GM19455 (cell line): ENCODE measurements around the gene NR6A1.

Experiments used
- ATAC-seq: cut with Tn5 transposase; IDR thresholded peaks from one replicate; pipeline ENCODE4 v1.9.1; 2021; ENCODE audit not compliant: unreplicated experiment

Gene NR6A1

GRCh38 chr9:124797343-124798103, 26.4 kb upstream of the NR6A1 start:
- no peak for ATAC-seq

DNA sequence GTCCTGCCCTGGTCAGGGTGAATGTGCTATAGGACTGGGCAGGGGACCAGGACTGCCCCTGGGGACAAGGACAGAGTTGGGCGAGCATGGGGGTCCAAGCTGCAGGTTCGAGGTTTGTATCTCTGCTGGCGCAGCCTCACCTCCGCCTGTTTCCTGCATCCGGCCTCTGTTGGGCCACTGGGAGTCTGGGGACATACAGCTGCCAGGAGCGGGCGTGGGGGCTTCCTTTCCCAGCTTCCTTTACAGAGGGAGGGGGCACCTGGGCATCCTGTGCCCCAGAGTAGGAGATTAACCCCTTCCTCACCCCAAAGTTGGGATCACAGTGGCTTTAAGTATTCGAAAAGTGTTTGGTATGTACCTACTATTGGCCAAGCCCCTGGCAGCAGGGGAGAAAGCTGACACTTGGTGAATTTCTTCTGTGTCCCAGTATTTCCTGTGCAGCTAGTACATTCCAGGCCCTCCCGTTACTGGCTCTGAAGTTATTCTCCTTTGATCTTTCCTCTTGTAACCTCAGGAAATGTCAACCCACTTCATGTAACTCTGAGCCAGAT, 24.8 kb upstream of the NR6A1 start:
- ATAC-seq, result no peak

GRCh38 chr9:124794902-124795491, 23.9 kb upstream of the NR6A1 start:
- no peak for ATAC-seq

DNA sequence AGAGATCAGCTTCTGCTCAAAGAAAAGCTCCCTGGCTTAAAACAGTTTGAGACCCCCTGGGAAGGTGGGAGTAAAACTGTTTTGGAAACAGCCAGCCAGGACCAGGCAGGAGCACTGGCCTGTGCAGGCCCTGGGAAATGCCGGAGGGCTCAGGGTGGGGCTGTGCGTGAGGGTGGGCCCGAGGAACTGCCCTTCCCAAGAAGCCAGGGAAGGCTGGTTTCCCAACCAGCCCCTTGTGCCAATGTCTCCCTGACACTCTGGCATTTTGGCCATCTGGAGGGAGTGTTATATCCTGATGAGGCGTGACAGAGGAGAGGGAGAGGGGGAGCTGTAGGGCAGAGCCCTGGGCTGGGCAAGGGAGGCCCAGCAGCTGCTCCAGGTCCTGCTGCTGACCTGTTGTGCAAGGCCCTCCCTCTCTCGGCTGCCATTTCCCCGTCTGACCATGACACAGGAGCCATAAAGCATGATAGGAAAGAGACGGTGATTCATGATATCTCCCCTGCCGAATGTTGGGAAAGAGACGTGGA, 22.0 kb upstream of the NR6A1 start:
- ATAC-seq, result no peak

DNA sequence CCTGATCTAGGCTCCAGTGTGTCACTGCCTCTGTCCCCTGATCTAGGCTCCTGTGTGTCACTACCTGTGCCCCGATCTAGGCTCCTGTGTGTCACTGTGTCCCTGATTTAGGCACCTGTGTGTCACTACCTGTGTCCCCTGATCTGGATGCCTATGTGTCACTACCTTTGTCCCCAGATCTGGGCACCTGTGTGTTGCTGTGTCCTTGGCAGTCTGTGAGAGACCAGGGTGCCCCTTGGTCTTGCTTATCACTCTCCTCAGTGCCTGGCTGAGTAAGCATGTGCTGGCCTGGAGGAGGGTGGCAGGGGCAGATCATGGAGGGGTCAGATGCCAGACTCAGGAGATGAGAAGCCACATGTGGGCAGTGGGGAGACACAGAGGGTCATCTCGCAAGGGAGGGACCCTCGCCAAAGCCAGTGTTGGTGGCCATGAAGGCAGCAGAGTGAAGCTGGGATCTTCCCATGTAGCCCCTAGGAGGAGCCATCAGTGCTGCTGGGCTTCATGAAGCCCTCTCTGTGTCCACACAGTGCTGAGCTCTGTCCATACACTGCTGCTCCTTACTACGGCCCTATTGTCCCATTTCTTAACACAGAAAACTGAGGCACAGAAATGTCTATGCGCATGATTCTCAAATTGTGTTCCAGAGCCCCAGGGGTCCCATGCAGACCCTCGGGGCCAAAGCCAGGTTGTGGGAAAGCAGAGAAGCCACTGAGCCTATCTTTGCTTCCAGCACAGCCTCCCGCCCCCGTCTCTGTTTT, 21.3 kb upstream of the NR6A1 start:
- no peak for ATAC-seq

DNA sequence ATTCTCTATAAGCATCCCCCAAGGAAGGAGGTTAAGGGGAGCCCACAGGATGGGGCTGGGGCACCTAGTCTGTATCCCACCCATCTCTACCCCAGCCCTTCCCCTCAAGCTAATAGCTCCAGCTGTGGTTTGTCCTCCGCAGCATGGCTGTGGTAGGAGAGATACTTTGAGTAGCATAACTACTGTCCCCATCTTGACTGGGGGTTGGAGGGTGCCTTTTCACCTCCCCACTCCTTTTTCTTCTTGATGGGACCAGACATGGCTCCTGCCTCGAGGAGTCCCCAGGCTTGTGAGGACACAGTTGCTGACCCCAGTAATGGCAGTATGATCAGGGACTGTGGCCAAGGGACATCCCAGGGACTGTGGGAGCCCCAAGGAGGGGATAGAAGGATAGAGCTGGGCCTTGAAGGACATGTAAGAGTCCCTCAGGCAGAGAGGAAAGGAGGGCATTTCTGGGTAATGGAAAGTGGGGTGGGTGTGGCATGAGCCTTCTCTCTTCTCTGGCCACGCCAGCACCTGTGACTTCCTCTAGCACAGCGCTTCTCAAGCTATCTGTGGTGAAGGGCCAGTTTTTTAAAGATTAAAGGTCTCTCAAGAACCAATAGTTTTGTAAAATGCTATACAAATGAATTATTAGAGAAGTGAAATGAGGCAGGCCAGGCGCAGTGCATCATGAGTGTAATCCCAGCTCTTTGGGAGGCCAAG, 19.8 kb upstream of the NR6A1 start:
- no peak for ATAC-seq

DNA sequence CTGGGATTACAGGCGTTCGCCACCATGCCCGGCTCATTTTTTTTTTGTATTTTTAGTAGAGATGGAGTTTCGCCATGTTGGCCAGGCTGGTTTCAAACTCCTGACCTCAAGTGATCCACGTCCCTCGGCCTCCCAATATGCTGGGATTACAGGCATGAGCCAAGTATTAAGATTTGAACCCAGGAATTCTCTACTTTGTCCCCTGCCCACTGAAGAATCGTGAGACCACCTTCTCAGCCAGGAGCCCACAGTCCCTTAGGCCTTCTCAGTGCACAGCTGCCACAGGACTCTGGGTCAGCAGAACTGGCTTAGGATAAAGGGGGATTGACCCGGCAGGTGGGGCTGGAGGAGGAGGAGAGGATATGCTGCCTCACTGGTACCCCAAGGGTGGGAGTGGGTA, 19.2 kb upstream of the NR6A1 start:
- ATAC-seq, result no peak

- ATAC-seq, result no peak
Measured at GRCh38 chr9:124789531-124789930, 18.4 kb upstream of the NR6A1 start.

DNA sequence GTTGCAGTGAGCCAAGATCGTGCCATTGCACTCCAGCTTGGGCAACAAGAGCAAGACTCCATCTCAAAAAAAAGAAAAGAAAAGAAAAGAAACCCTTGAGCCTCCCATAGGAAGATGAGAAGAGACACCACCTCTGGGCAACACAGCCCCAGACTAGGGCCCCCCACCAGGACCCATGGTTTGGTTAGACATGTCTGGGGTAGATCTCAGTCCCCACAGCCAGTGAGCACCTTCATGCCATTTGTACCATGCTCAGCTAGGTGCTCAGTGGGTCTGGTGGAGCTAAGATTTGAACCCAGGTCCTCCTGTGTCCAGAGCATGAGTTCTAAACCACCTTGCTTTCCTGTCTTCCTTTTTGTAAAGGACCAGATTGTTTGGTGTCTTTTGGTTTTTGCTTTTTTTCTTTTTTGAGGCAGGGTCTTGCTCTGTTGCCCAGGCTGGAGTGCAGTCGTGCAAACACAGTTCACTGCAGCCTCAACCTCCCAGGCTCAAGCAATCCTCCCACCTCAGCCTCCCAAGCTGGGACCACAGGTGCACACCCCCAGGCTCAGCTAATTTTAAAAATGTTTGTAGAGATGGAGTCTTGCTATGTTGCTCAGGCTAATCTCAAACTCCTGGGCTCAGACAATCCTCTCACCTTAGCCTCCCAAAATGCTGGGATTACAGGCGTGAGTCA, 17.6 kb upstream of the NR6A1 start:
- ATAC-seq, result no peak

DNA sequence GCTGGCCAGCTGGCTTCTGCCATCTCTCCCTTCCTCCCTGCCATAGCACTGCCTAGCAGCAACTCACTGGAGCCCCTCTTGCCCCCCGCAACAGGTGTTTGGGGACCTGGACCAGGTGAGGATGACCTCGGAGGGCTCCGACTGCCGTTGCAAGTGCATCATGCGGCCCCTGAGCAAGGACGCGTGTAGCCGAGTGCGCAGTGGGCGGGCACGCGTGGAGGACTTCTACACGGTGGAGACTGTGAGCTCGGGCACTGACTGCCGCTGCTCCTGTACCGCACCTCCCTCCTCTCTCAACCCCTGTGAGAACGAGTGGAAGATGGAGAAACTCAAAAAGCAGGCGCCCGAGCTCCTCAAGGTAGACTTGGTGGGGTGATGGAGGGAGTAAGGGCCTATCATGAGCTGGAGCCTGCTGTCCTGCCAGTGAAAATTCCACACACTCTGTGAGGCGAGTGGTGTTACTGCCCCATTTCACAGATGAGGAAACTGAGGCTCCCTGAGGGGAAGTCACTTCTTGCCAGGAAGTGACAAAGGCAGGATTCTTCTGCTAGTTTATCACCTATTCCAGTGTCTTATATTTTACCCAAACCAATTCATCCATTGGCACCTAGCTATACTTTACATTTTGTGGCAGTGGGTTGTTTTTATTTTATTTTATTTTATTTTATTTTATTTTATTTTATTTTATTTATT, 15.9 kb upstream of the NR6A1 start:
- ATAC-seq, result no peak

- ATAC-seq, result no peak
Measured at GRCh38 chr9:124784509-124784908, 13.4 kb upstream of the NR6A1 start.

- no peak for ATAC-seq
Measured at GRCh38 chr9:124783830-124784229, 12.7 kb upstream of the NR6A1 start.

DNA sequence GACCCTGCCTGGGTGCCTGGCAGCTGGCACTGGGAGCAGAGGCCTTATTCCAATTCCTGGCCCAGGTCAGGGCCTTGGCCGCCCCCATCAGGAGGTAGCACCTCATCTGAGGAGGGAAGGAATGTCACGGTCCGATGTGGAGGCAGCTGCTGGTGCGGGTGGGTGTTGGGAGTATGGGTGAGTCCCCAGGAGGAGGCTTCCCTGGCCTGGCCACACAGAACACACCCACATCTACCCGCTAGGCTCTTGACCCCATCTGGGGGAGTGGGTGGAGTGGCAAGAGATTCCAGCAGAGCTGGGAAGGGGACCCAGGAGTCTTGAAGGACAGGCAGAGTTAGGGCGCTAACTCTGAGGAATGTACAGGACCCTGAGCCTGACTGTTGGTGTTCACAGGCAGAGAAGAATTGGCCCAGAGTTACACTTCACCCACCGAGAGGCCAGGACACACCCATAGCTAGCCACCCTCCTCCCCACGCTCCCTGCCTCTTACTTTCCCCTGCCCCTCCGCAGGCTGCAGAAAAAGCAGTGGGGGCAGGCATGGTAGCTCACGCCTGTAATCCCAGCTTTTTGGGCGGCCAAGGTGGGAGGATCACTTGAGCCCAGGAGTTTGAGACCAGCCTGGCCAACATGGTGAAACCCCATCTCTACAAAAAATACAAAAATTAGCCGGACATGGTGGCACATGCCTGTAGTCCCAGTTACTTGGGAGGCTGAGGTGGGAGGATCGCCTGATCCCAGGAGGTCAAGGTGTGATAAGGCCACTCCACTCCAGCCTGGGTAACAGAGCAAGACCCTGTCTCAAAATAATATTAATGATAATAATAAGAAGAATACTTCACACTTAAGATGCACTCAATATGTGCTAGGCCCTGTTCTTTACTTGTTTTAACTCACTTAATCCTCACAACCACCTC, 11.8 kb upstream of the NR6A1 start:
- no peak for ATAC-seq

- ATAC-seq, result no peak
Measured at GRCh38 chr9:124781967-124782660, 11.0 kb upstream of the NR6A1 start.

DNA sequence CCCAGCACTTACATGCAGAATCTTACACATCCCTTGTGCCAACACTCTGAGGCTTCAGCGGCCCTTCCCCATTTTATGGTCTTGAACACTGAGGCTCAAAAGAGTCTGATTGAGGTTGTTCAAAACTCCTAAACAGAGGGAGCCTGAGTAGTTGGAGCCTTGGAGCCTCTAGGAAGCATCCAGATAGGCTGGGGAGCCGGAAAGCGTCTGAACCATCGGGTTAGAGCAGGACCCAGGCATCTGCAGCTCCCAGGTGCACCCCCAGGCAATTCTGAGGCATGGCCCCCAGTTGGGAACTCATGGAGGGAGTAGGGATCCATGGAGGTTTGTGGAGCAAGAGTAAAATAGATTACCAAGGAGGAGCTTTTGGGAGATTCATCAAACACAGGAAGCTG, 9.6 kb upstream of the NR6A1 start:
- no peak for ATAC-seq

DNA sequence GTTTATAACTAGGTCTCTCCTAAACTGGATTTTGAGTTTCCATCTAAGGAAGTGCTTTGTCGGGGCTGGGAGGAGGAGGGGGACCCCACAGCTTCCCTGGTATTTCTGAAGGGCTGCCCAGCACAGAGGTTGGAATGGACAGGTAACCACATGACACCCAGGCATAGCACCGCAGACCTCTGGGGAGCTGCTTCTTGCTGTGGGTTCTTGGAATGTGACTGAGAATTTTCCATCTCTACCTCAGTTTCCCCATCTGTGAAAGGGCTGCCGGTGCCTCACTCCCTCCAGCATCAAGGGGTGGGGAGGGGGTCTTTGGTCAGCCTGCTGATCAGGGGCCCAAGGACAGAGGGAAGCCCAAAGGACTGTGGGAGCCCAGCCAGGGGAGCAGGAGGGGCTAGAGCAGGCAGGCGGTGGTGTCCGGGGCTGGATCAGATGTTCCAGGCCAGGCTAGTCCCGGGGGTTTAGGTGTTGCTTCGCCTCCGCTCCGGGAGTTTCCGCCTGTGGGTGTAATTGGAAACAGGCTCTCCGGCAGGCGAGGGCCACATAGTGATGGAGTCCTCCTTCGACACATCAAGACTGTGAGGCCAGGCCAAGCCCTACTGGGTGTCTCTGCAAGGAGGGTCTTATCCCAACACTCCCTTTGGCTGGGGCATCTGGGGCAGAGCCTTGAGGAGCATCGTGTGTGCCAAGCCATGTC, 9.1 kb upstream of the NR6A1 start:
- ATAC-seq, result no peak

- ATAC-seq, result no peak
Measured at GRCh38 chr9:124779368-124780059, 8.4 kb upstream of the NR6A1 start.
